VCaP (cell line): ENCODE data around the gene ST6GALNAC4.

ENCODE experiments used
- H3K27ac ChIP-seq: fragments of 450-650 bp; 2 replicates; pipeline ENCODE4 v1.5.1; 2017
- TF ChIP-seq, protein P1 (sequence below): fragments of 450-650 bp; conservative IDR thresholded peaks from 2 replicates; pipeline ENCODE4 v1.5.1; 2017; ENCODE audit warnings: mild to moderate bottlenecking, moderate library complexity

The ST6GALNAC4 gene

DNA sequence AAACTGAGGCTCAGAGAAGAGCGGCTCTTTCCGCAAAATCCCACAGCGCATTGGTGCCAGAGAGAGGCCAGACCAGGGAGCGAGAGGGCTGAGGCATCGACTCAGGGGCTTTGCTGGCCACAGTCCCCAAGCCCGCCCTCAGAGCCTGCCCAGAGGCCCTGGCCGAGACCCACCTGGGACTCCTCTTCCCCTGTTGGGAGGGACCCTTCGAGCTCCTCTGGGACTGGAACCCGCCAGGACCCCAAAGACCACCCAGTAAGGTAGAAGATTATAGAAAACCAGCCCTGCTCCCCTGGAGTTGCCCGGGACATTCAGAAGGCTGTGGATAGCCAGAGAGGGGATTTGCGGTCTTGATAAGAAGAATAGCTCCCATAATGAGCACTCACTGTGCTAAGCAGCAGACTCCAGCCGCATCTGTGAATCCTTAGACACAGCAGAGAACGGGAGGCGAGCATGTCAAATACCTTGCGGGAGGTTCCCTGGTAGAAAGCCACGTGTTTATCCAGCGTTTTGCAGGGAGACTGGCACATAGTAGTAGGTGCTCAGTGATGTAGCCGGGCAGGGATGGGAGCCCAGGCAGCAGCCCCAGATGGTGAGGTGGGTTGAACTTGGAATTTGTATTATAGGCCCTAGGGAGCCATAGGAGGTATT, 38.7 kb downstream of the ST6GALNAC4 start:
- H3K27ac ChIP-seq: peak overlapping the region; percentile 83
- TF ChIP-seq, protein P1, sequence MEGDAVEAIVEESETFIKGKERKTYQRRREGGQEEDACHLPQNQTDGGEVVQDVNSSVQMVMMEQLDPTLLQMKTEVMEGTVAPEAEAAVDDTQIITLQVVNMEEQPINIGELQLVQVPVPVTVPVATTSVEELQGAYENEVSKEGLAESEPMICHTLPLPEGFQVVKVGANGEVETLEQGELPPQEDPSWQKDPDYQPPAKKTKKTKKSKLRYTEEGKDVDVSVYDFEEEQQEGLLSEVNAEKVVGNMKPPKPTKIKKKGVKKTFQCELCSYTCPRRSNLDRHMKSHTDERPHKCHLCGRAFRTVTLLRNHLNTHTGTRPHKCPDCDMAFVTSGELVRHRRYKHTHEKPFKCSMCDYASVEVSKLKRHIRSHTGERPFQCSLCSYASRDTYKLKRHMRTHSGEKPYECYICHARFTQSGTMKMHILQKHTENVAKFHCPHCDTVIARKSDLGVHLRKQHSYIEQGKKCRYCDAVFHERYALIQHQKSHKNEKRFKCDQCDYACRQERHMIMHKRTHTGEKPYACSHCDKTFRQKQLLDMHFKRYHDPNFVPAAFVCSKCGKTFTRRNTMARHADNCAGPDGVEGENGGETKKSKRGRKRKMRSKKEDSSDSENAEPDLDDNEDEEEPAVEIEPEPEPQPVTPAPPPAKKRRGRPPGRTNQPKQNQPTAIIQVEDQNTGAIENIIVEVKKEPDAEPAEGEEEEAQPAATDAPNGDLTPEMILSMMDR: no peak

DNA sequence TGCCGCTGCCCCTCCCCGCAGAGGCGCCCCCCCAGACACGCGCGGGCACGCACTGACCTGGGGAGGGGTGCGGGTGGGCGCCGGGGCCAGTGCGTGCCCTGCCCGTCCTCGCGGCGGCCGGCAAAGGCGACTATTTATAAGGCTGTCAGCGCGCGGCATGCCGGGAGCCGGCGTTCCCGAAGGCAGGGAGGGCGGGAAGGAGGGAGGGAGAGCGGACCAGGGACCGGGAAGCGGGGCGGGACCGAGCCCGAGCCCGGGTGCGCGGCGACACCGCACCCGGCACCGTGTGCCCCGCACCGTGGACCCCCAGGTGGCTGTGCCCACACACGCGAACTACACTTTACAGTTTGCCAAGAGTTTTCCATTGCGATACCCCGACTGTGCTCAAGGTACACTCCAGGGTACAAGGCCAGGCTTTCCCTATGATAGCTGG, 39.3 kb downstream of the ST6GALNAC4 start, which contains the start of gene AK1:
Gene AK1, minus strand, starts transcription at position 110 of the 433 bp plus-strand sequence. CDS start 3,058 bp downstream, outside the sequence.
- H3K27ac ChIP-seq: peak within 1 kb of the TSS; percentile 83

DNA sequence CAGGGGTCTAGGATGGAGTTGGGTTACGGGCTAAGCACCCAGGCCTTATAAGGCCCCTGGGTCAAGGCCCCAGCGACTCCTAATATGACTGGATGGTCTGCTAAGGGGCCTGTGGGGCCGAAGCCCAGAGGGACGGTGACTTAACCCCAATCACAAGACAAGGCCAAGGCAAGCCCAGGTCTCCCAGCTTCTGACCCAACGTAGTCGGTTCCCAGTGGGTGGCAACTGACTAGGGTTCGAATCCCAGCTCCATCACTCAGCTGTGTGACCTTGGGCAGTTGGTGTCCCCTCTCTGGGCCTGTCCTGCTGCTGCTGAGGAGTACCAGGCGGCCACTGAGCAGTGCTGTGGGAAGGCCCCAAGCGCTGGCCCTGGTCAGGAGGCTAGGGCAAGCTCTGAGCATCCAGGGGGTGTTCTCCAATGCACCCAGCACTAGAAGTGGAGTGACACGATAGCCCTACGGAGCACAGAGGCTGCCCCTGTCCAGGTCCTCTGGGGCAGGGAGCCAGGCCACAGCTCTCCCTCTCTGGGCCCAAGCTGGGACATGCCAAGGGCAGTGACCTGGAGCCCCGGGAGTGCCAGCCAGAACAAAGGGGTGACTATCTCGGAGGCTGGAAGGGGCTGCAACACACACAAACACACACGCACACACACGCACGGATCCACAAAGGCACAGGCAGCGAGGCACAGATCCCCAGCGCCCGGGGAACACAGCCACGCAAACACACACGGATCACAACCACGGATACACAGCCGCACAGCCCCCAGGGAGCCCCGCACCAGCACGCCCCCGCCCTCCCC, 39.9 kb downstream of the ST6GALNAC4 start:
- peak overlapping the region; percentile 83 for H3K27ac ChIP-seq

More for the DNA sequence above, 39.3 kb downstream of the ST6GALNAC4 start, which contains the start of gene AK1:
- TF ChIP-seq, protein P1: no peak

DNA sequence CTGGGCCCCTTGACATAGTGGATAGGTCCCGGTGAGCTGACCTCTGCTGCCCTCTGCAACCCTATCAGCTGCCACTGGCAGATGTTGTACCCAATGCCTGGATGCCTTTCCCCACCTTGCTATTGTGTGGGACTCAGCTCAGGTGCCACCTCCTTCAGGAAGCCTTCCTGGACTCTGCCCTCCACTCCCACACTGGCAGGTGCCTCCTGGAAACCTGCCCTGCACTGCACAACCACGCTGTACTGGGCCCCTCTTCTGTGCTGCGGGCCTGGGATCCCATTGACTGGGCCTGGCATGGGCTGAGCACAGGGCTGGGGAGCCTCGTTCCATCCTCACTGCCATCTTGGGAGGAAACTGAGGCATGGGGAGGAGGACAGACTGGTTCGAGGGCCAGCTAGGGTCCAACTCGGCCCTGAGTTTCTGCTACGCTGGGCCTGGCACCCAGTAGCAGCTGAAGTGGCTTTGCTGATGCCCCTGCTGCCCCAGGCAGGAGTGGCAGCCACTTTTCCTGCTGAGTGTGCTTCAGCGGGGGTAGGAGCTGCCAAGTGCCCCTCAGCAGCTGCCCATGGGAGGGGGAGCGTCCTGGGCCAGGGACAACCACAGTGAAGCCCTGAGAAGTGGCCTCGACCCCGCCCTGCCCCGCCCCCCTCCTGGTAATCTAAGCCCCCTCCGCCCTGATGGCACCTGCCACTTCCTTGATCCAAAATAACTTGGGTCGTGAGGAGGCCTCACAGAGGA, 40.6 kb downstream of the ST6GALNAC4 start:
- peak overlapping the region; percentile 83 for H3K27ac ChIP-seq
- TF ChIP-seq, protein P1: no peak

More for the DNA sequence above, 39.9 kb downstream of the ST6GALNAC4 start:
- TF ChIP-seq, protein P1: no peak

DNA sequence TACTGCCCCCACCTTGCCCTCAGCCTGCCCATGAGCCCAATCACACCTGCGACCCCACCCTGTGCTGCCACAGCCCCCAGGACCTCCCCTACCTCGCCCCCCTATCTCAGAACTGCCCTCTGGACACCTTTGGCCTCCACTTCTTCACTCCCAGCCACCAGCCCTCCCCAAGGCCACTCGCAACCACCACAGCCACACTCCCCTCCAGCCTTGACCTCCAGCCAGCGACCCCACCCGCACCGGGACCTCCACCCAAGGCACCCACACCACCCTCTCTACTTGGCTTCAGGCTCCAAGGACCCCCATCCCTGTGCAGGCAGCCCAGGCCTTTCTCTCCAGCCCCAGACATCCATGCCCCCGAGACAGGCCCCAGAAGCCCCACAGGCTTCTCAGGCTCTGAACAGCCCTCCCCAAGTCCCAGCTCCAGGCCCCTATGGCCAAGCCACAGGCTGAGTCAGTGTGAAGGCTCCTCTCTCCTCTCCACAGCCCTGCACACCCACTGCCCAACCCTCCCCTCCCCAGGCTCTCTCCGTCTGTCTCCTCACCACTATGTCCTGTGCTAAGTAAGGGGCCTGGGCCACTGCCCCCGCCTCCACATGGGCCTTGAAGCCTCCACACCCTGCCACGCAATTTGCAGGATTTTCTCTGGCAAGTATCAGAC, 41.4 kb downstream of the ST6GALNAC4 start:
- peak overlapping the region; percentile 83; the same call in 1 of the 2 replicates for H3K27ac ChIP-seq
- TF ChIP-seq, protein P1: no peak

DNA sequence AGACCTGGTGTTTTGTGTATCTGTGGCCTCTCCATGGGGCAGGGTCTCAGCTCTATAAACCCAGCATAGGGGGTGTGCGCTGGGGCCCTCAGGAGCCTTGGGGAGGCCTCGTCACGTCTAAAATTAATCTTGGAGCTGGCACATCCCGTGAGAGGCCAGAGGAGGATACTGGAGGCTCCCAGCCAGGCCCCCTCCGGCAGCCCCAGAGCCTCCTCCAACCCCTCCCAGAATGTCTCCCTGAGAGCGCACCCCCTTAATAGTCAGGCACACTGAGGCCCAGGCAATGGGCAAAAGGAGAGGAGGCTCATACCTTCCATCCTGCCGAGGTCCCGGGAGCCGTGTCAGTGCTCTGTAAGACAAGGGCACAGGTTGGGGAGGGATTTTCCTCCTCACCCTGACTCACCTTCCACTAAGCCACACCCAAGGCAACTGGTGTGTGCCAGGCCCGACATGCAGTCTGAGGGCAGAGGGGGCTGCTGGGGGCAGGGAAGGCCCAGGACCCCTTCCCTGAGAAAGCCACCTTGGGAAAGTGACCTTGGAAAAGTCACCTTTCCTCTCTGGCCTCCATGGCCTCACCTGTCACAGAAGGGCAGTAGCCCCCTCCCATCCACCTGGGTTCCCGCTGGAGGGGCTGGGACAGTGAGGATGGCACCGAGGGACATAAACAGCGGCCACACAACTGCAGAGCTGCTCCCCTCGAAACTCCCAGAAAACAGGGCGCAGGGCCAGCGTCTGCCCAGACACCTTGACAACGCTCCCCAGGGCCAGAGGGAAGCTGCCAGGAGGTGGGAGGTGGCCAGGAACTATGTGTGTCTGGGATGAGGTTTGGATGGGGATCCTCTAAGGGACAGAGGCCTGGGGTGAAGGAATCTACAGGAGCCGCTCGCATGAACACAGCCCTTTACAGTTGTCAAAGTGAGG, 42.3 kb downstream of the ST6GALNAC4 start:
- H3K27ac ChIP-seq: peak overlapping the region; percentile 22; the same call in 1 of the 2 replicates
- TF ChIP-seq, protein P1: no peak
